Naive thymus-derived CD4-positive, alpha-beta T cell (primary cell): ENCODE results near the gene P3H2. TPM values are rescaled to one million over a fixed set of nuclear protein-coding genes. Genes with fewer than 3 reads are reported as not detected.

Experiments used
- ATAC-seq: fragments of 150-1000 bp; cut with Tn5 transposase; 2 replicates; pipeline ENCODE4 v1.10.0; 2021; ENCODE audit warnings: mild to moderate bottlenecking, moderate library complexity
- CTCF ChIA-PET: fragments of 350-600 bp; sonication (Branson Sonifier 250); formaldehyde crosslinking; loops from one replicate; lab custom pipeline; 2021; ENCODE audit warnings: antibody characterized with exemption; lab: Charles Lee
- POLR2A ChIA-PET: fragments of 350-600 bp; sonication (Branson Sonifier 250); formaldehyde crosslinking; loops from one replicate; lab custom pipeline; 2021; ENCODE audit warnings: antibody characterized with exemption, inconsistent platforms; lab: Charles Lee
- DNase-seq, 9 donors: peaks; one replicate each; pipeline versions ENCODE4 v3.0.0 to v3.0.0-alpha.2; 2020 to 2022; ENCODE audit warnings: mixed read lengths in 1 of 9
- H3K27ac ChIP-seq: one replicate; pipeline ENCODE4 v1.7.0; 2013; ENCODE audit warnings: mild to moderate bottlenecking, low read depth, low read length, moderate library complexity
- H3K27me3 ChIP-seq, 2 donors: one replicate each; pipeline ENCODE4 v1.7.0; 2013; ENCODE audit warnings: low read length in 2 of 2, mild to moderate bottlenecking in 2 of 2, moderate library complexity in 2 of 2; ENCODE audit not compliant: control insufficient read depth in 2 of 2, insufficient read depth in 2 of 2
- H3K36me3 ChIP-seq, 3 experiments: 1 replicate in 2 of 3; 2 replicates in 1 of 3; pipeline ENCODE4 v1.7.0; 2013; ENCODE audit warnings: low read length in 3 of 3, mild to moderate bottlenecking in 3 of 3, moderate library complexity in 1 of 3; ENCODE audit not compliant: insufficient read depth in 3 of 3, control insufficient read depth in 2 of 3
- H3K4me1 ChIP-seq, 2 donors: one replicate each; pipeline ENCODE4 v1.7.0; 2013; ENCODE audit warnings: low read length in 2 of 2, mild to moderate bottlenecking in 2 of 2, moderate library complexity in 1 of 2; ENCODE audit not compliant: control insufficient read depth in 2 of 2, insufficient read depth in 2 of 2
- H3K4me3 ChIP-seq: 2 replicates; pipeline ENCODE4 v1.7.0; 2013; ENCODE audit warnings: mild to moderate bottlenecking, low read length
- H3K9me3 ChIP-seq, 3 experiments: 1 replicate in 2 of 3; 2 replicates in 1 of 3; pipeline ENCODE4 v1.7.0; 2013; ENCODE audit warnings: low read length in 3 of 3; ENCODE audit not compliant: control insufficient read depth in 2 of 3
- H3K27ac Mint-ChIP-seq, 9 donors: one replicate each; pipeline ENCODE4 v1.8.0; 2020 to 2022; ENCODE audit warnings: mixed read lengths in 9 of 9, mild to moderate bottlenecking in 8 of 9, moderate library complexity in 5 of 9, inconsistent platforms in 2 of 9
- H3K27me3 Mint-ChIP-seq, 5 donors: one replicate each; pipeline ENCODE4 v1.8.0; 2021 to 2022; ENCODE audit warnings: mixed read lengths in 5 of 5, mild to moderate bottlenecking in 1 of 5
- H3K36me3 Mint-ChIP-seq, 5 donors: one replicate each; pipeline ENCODE4 v1.8.0; 2020 to 2022; ENCODE audit warnings: mixed read lengths in 5 of 5, mild to moderate bottlenecking in 3 of 5, inconsistent platforms in 1 of 5
- H3K4me1 Mint-ChIP-seq, 7 donors: one replicate each; pipeline ENCODE4 v1.8.0; 2020 to 2022; ENCODE audit warnings: mixed read lengths in 7 of 7, mild to moderate bottlenecking in 3 of 7, inconsistent platforms in 1 of 7
- H3K4me3 Mint-ChIP-seq, 10 donors: one replicate each; pipeline ENCODE4 v1.8.0; 2020 to 2022; ENCODE audit warnings: mild to moderate bottlenecking in 10 of 10, mixed read lengths in 10 of 10, moderate library complexity in 6 of 10, inconsistent platforms in 2 of 10
- H3K9me3 Mint-ChIP-seq, 11 donors: one replicate each; pipeline ENCODE4 v1.8.0; 2020 to 2022; ENCODE audit warnings: mixed read lengths in 11 of 11, mild to moderate bottlenecking in 4 of 11, inconsistent platforms in 1 of 11, moderate library complexity in 1 of 11
- intact Hi-C, 2 donors: fragments of 100-400 bp; cut with micrococcal nuclease; formaldehyde crosslinking; loops; one replicate each; pipeline ENCODE4 v1.15.1; 2023
- polyA plus RNA-seq, 2 donors: library from polyadenylated mRNA; unstranded; fragments of 300-500 nt; fragmentation: Illumina TruSeq; gene quantifications; one replicate each; pipeline ENCODE4 v1.2.3, GENCODE V29; 2021
- total RNA-seq, 6 experiments: library from RNA in 5 of 6; stranded (reverse) in 5 of 6; gene quantifications; 1 replicate in 5 of 6; 2 replicates in 1 of 6; pipeline ENCODE4 v1.2.3 and lab custom pipeline; 2021 to 2026

The P3H2 gene
- total and polyA plus RNA-seq, 7 experiments from 2014 or later: 0.48 to 1.8 TPM; not detected in 5

GRCh38 chr3:189949580-189949979 is 171.1 kb downstream of the P3H2 start:
- Mint-ChIP-seq H3K27ac (no peak overlapping the region), H3K9me3 (no peaks in the 10 kb centered on the region), H3K36me3 (no peaks in the 10 kb centered on the region), H3K4me1 (peaks cover 0 to 12% (median 4%) of the 10 kb centered on the region in 7 donors), H3K4me3 (no peak overlapping the region), H3K27me3 (peaks cover 0 to 13% (median 6%) of the 10 kb centered on the region in 5 donors)
- no peak for ATAC-seq
- ChIA-PET CTCF (interaction anchor here (0.6 to 1.9 kb wide), 4 partner anchors 12 to 691 kb away, joined by 4 to 11 read pairs (median 6); no protein-coding TSS in a partner anchor), POLR2A (no interaction called here)
- no peak for DNase-seq
- no peaks in the 10 kb centered on the region for H3K9me3 ChIP-seq
- H3K27ac ChIP-seq: no peak overlapping the region
- intact Hi-C loops: no loop called here
- no peaks in the 10 kb centered on the region for H3K27me3 ChIP-seq
- no peak overlapping the region for H3K4me3 ChIP-seq
- no peaks in the 10 kb centered on the region for H3K36me3 ChIP-seq
- no peaks in the 10 kb centered on the region for H3K4me1 ChIP-seq

- H3K27ac ChIP-seq: no peak overlapping the region
- ATAC-seq: no peak
- no peaks in the 10 kb centered on the region for H3K36me3 Mint-ChIP-seq
- H3K4me1 ChIP-seq: no peaks in the 10 kb centered on the region
- no peak overlapping the region for H3K4me3 ChIP-seq
- ChIA-PET CTCF (interaction anchor here (0.6 to 3.1 kb wide), 10 partner anchors 9 to 906 kb away, joined by 3 to 23 read pairs (median 3); no protein-coding TSS in a partner anchor), POLR2A (no interaction called here)
- peak overlapping the region in 1 of 9 donors; percentile 0 for H3K27ac Mint-ChIP-seq
- no peaks in the 10 kb centered on the region for H3K9me3 ChIP-seq
- intact Hi-C loops: loop anchor here (1.0 kb wide), 3 partner anchors 676 to 800 kb away; no protein-coding TSS in a partner anchor
- no peaks in the 10 kb centered on the region for H3K27me3 ChIP-seq
- DNase-seq: no peak
- no peaks in the 10 kb centered on the region for H3K9me3 Mint-ChIP-seq
- peaks cover 0 to 12% (median 4%) of the 10 kb centered on the region in 7 donors for H3K4me1 Mint-ChIP-seq
- H3K36me3 ChIP-seq: no peaks in the 10 kb centered on the region
- no peak overlapping the region for H3K4me3 Mint-ChIP-seq
- peaks cover 0 to 13% (median 6%) of the 10 kb centered on the region in 5 donors for H3K27me3 Mint-ChIP-seq
Observed at GRCh38 chr3:189948724-189949045, 172.0 kb downstream of the P3H2 start.

- ChIA-PET CTCF (interaction anchor here (0.6 to 3.1 kb wide), 11 partner anchors 9 to 906 kb away, joined by 3 to 23 read pairs (median 3); no protein-coding TSS in a partner anchor), POLR2A (no interaction called here)
- peak overlapping the region in 1 of 10 donors; percentile 34 for H3K4me3 Mint-ChIP-seq
Observed at GRCh38 chr3:189947948-189948723, 172.6 kb downstream of the P3H2 start.

GRCh38 chr3:189947068-189947467 is 173.6 kb downstream of the P3H2 start:
- intact Hi-C loops: no loop called here
- ATAC-seq (no peak), DNase-seq (no peak)
- POLR2A ChIA-PET: interaction anchor here (0.6 kb wide), 1 partner anchor 614 kb away, joined by 3 read pairs; no protein-coding TSS in a partner anchor
- Histone ChIP-seq H3K4me1 (no peaks in the 10 kb centered on the region), H3K4me3 (no peak overlapping the region), H3K9me3 (no peaks in the 10 kb centered on the region), H3K27ac (no peak overlapping the region), H3K36me3 (no peaks in the 10 kb centered on the region), H3K27me3 (no peaks in the 10 kb centered on the region)
- Mint-ChIP-seq H3K36me3 (no peaks in the 10 kb centered on the region), H3K27me3 (peaks cover 0 to 12% (median 4%) of the 10 kb centered on the region in 5 donors), H3K4me3 (no peak overlapping the region), H3K9me3 (no peaks in the 10 kb centered on the region), H3K4me1 (peaks cover 0 to 12% (median 4%) of the 10 kb centered on the region in 7 donors), H3K27ac (no peak overlapping the region)
- CTCF ChIA-PET: interaction anchor here (0.7 to 3.1 kb wide), 4 partner anchors 10 to 677 kb away, joined by 3 to 23 read pairs (median 13); no protein-coding TSS in a partner anchor

More at GRCh38 chr3:189947948-189948723, 172.6 kb downstream of the P3H2 start:
- H3K27me3 ChIP-seq: no peaks in the 10 kb centered on the region
- ATAC-seq: no peak
- peak in 5 of 9 donors; percentile 17 to 43 (median 30) for DNase-seq
- intact Hi-C loops: loop anchor here (1.0 kb wide), 3 partner anchors 676 to 800 kb away; no protein-coding TSS in a partner anchor
- no peaks in the 10 kb centered on the region for H3K4me1 ChIP-seq
- peak overlapping the region in 2 of 9 donors; percentile 0 to 12 for H3K27ac Mint-ChIP-seq
- H3K36me3 Mint-ChIP-seq: no peaks in the 10 kb centered on the region
- no peaks in the 10 kb centered on the region for H3K36me3 ChIP-seq
- peaks cover 0 to 13% (median 6%) of the 10 kb centered on the region in 5 donors for H3K27me3 Mint-ChIP-seq
- H3K9me3 ChIP-seq: no peaks in the 10 kb centered on the region
- H3K4me1 Mint-ChIP-seq: peaks cover 0 to 12% (median 4%) of the 10 kb centered on the region in 7 donors
- no peak overlapping the region for H3K27ac ChIP-seq
- H3K9me3 Mint-ChIP-seq: no peaks in the 10 kb centered on the region
- H3K4me3 ChIP-seq: no peak overlapping the region

GRCh38 chr3:189945935-189946709 is 174.6 kb downstream of the P3H2 start:
- peaks cover 0 to 12% (median 4%) of the 10 kb centered on the region in 7 donors for H3K4me1 Mint-ChIP-seq
- intact Hi-C loops: no loop called here

More at GRCh38 chr3:189945935-189946709, 174.6 kb downstream of the P3H2 start:
- H3K27me3 ChIP-seq: no peaks in the 10 kb centered on the region
- no peak overlapping the region for H3K4me3 ChIP-seq
- DNase-seq (no peak), ATAC-seq (no peak)
- Mint-ChIP-seq H3K9me3 (no peaks in the 10 kb centered on the region), H3K27me3 (peaks cover 0 to 7% (median 0%) of the 10 kb centered on the region in 5 donors), H3K36me3 (no peaks in the 10 kb centered on the region), H3K27ac (no peak overlapping the region), H3K4me3 (no peak overlapping the region)
- H3K27ac ChIP-seq: no peak overlapping the region
- H3K9me3 ChIP-seq: no peaks in the 10 kb centered on the region
- CTCF ChIA-PET: interaction anchor here (2.7 to 3.1 kb wide), 2 partner anchors 674 to 676 kb away, joined by 23 read pairs; no protein-coding TSS in a partner anchor
- no peaks in the 10 kb centered on the region for H3K4me1 ChIP-seq
- POLR2A ChIA-PET: no interaction called here
- H3K36me3 ChIP-seq: no peaks in the 10 kb centered on the region
